Measurements from ENCODE around the gene FBLN7.

The FBLN7 gene

DNA sequence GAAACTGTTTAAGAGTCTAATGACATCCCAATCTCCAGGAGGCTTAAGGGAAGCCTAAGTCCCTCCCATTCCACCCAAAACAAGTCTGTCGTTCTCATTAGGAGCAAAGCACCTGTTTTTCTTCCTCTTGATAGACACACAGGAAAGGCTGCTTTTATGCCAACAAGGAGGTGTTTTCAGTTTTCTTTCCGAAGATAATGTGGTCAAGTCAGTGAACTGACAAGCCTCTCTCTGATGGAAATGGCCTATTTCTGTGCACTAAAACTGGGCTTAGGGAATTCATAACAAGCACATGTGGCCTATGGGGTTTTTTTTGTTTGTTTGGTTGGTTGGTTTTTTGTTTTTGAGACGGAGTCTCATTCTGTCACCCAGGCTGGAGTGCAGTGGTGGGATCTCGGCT lies 36.2 kb downstream of the FBLN7 start:
- Histone ChIP-seq H3K27ac (no peak overlapping the region), H3K4me3 (no peak overlapping the region)

- Histone ChIP-seq H3K27ac (no peak overlapping the region), H3K4me3 (no peak overlapping the region)
Observed at GRCh38 chr2:112175333-112175732, 37.1 kb downstream of the FBLN7 start.

DNA sequence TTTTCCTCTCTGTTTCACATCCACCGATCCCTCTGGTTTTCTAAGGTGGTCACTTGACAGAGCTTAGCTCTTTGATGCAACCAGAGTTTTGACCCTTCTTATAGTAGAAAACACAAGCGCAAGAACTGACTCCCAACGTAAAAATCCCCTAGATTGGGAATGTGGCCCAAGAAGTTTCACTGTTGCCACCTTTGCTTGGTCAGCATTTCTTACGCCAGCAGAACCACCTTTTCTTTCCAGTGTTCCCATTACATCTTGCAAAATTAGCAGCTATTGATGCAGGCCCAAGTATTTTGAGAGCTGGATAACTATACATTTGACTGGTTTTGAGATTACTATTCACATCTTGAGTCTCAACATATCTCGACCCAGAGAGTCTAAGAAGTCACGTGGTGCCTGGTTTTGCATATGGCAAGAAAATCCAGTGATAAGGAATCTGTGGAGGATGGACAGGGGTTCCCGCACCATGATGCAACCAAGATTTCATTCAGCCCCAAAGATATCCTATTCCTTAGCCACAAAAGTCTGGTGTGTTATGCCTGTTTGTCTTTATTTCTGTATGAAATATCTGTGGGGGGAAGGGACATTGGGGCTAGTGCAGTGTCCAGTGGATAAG lies 37.9 kb downstream of the FBLN7 start:
- Histone ChIP-seq H3K27ac (no peak overlapping the region), H3K4me3 (no peak overlapping the region)

DNA sequence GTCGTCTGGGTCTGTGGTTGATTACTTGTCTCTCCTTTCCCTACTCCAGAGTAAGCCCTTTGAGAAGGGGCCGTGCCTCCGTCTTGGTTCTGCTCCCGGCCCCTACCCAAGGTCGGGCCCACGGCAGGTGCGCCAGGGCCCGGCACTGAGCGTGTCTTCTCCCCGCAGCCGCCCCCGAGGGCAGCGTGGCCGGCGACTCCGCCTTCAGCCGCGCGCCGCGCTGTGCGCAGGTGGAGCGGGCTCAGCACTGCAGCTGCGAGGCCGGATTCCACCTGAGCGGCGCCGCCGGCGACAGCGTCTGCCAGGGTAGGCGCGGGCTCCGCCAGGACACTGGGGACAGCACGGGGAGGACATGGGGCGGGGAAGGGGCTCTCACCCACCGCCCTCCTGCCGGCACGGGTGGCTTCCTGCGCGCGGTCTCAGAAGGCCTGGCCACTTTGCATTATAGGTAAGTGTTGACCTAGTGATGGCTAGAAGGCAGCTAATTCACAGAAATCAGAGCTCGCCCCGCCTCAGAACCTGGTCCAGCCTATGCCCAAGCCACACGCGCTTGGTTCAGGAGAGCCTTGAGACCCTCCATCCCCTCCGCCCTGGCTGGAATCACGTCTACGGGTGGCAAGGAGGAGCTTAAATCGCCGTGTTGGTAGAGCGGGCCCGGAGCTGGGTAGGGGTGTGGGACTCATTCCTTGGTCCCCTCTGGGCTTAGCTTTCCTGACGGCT lies 43.5 kb downstream of the FBLN7 start:
- Histone ChIP-seq H3K27ac (peak overlapping the region in 12 of 21 experiments; percentile 0 to 80 (median 33)), H3K4me3 (peak overlapping the region in 6 of 7 experiments; percentile 2 to 17 (median 10))

DNA sequence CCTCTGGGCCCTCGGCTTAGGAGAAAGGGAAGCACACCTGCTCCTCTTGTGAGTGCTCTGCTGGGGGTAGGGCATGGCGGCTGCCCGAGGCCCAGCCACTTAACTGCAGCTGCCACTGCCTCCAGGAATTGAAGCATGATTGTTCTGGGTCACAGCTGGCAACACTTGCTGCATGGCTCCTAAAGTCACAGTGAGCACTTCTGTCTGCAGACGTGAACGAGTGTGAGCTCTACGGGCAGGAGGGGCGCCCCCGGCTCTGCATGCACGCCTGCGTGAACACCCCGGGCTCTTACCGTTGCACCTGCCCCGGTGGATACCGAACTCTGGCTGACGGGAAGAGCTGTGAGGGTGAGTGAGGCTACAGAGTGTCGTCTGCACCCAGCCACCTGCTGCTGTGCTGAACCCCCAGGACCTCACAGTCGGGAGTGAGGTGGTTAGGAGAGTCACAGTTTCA lies 44.4 kb downstream of the FBLN7 start:
- H3K27ac ChIP-seq = peak overlapping the region in 7 of 21 experiments; percentile 42 to 80 (median 59)
- H3K4me3 ChIP-seq = peak overlapping the region in 4 of 7 experiments; percentile 2 to 12 (median 10)

DNA sequence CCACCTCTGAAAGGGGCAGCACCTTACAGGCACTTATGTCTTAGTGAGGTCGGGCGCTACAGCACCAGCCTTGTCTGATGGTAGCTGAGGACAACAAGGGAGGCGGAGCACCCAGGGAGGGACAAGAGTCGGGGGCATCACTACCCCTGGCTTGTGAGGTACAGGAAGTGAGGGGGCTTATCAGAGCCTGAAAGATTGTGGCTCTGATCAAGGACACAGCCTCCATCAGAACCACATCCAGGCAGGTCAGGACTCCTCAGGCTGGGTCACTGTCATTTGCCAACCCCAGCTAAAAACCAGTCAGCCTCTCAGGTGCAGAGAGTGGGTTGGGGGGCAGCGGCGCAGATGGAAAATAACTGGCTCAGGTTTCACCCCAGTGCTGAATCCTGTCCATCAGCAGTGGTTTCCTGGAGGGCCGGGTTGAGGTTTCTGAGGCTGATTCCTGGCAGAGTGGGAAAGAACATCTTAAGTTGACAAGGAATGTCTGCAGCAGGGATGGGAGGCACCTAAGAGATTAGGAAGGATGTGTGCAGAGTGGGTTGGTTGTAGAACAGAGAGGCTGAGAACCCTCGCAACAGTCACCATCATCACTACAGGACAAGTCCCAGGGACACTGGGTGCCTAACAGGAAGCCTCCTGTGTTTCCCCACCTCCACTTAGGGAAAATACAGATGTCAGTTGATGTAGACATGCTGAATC lies 45.3 kb downstream of the FBLN7 start:
- Histone ChIP-seq H3K27ac (peak overlapping the region in 6 of 21 experiments; percentile 54 to 80 (median 60)), H3K4me3 (peak overlapping the region in 1 of 7 experiments; percentile 10)

DNA sequence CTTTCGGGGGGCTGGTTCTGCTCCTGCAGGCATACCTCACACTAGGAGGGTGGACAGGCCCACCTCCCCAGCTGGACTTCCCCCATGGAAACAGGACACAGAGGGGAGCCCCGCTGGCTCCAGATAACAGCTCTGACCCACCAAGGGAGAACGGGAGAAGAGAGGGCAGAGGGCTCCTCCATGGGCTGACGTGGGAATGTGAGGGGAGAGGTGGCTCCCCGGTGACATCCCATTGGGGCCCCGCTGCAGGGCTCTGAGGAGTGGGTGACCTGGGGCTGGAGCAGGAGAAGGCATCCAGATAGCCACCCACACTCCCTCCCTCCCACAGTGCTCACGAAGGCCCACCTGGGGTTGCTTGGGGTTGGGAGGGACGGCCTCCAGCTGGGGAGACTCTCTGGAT lies 45.9 kb downstream of the FBLN7 start:
- H3K4me3 ChIP-seq = no peak overlapping the region
- peak overlapping the region in 4 of 21 experiments; percentile 19 to 72 (median 56) for H3K27ac ChIP-seq

GRCh38 chr2:112185131-112185530 lies 46.9 kb downstream of the FBLN7 start:
- Histone ChIP-seq H3K27ac (no peak overlapping the region), H3K4me3 (no peak overlapping the region)

- Histone ChIP-seq H3K27ac (peak overlapping the region in 12 of 21 experiments; percentile 1 to 88 (median 59)), H3K4me3 (no peak overlapping the region)
Observed at GRCh38 chr2:112187046-112187715, 49.0 kb downstream of the FBLN7 start.

GRCh38 chr2:112187805-112188596 lies 49.8 kb downstream of the FBLN7 start:
- Histone ChIP-seq H3K27ac (peak overlapping the region in 13 of 21 experiments; percentile 1 to 88 (median 59)), H3K4me3 (no peak overlapping the region)

- Histone ChIP-seq H3K27ac (peak overlapping the region in 5 of 21 experiments; percentile 47 to 88 (median 80)), H3K4me3 (no peak overlapping the region)
Observed at GRCh38 chr2:112189001-112189556, 50.9 kb downstream of the FBLN7 start.

- H3K27ac ChIP-seq = no peak overlapping the region
- H3K4me3 ChIP-seq = no peak overlapping the region
Observed at GRCh38 chr2:112194028-112194427, 55.8 kb downstream of the FBLN7 start.

GRCh38 chr2:112194482-112194881 lies 56.3 kb downstream of the FBLN7 start:
- Histone ChIP-seq H3K27ac (no peak overlapping the region), H3K4me3 (no peak overlapping the region)

- Histone ChIP-seq H3K27ac (no peak overlapping the region), H3K4me3 (no peak overlapping the region)
Observed at GRCh38 chr2:112195167-112195766, 57.1 kb downstream of the FBLN7 start.

GRCh38 chr2:112195950-112196349 lies 57.8 kb downstream of the FBLN7 start:
- no peak overlapping the region for H3K27ac ChIP-seq
- no peak overlapping the region for H3K4me3 ChIP-seq

- no peak overlapping the region for H3K4me3 ChIP-seq
- H3K27ac ChIP-seq = no peak overlapping the region
Observed at GRCh38 chr2:112197868-112198267, 59.7 kb downstream of the FBLN7 start.

- H3K27ac ChIP-seq = no peak overlapping the region
Observed at GRCh38 chr2:112198780-112199179, 60.6 kb downstream of the FBLN7 start.

GRCh38 chr2:112199188-112199587 lies 61.0 kb downstream of the FBLN7 start:
- H3K4me3 ChIP-seq = no peak overlapping the region
- H3K27ac ChIP-seq = no peak overlapping the region

More at GRCh38 chr2:112198780-112199179, 60.6 kb downstream of the FBLN7 start:
- H3K4me3 ChIP-seq = no peak overlapping the region

Measured in skin epidermis (tissue), 12 donors.